Colonic mucosa (tissue), 4 donors: ENCODE data around the gene CPEB2. TPM values are rescaled to one million over a fixed set of nuclear protein-coding genes. Genes with fewer than 3 reads are reported as not detected.

Experiments
- DNase-seq: peaks from one replicate; pipeline ENCODE4 v3.0.0-alpha.2; 2020
- H3K27ac ChIP-seq: fragments of 200-600 bp; one replicate; pipeline ENCODE4 v1.8.0; 2021
- H3K27me3 ChIP-seq: fragments of 200-600 bp; one replicate; pipeline ENCODE4 v1.8.0; 2021
- H3K36me3 ChIP-seq: fragments of 200-600 bp; one replicate; pipeline ENCODE4 v1.8.0; 2021
- H3K4me1 ChIP-seq: fragments of 200-600 bp; one replicate; pipeline ENCODE4 v1.8.0; 2021; ENCODE audit warnings: mild to moderate bottlenecking
- H3K4me3 ChIP-seq: fragments of 200-600 bp; one replicate; pipeline ENCODE4 v1.8.0; 2021
- H3K9ac ChIP-seq, 2 donors: one replicate each; pipeline ENCODE4 v1.7.0; 2013; ENCODE audit warnings: control low read depth in 2 of 2, low read depth in 2 of 2, low read length in 2 of 2
- H3K9me3 ChIP-seq: fragments of 200-600 bp; one replicate; pipeline ENCODE4 v1.8.0; 2021
- intact Hi-C: fragments of 100-400 bp; cut with DNase I; formaldehyde crosslinking; loops from one replicate; pipeline ENCODE4 v1.14.1; 2022
- total RNA-seq, 2 donors: library from RNA; stranded (reverse); fragmentation: NEBNext Ultra II Directional in 1 of 2; extraction: Animal tissue kit (Norgen Biotek cat#: 25700) in 1 of 2; gene quantifications; one replicate each; pipeline ENCODE4 v1.2.1, GENCODE V29; 2021
- TF ChIP-seq, protein P1 (sequence below): fragments of 200-600 bp; IDR thresholded peaks from one replicate; pipeline ENCODE4 v1.8.0; 2022; ENCODE audit warnings: antibody characterized with exemption, mild to moderate bottlenecking
- donor health status: healthy.
- donor health status: DM: no; HTN: no; CAD: no.
- donor health status: DM: no; HTN: no; CAD: no.

Gene CPEB2
- total RNA-seq, 2 donors from 2014 or later, result 12.0 to 30.8 TPM

- no peaks in the 10 kb centered on the region for H3K4me1 ChIP-seq
- H3K9me3 ChIP-seq, result no peaks in the 10 kb centered on the region
- H3K9ac ChIP-seq, result no peak overlapping the region
- H3K27ac ChIP-seq, result no peak overlapping the region
- H3K36me3 ChIP-seq, result no peaks in the 10 kb centered on the region
- no peak overlapping the region for H3K4me3 ChIP-seq
- TF ChIP-seq, protein P1, sequence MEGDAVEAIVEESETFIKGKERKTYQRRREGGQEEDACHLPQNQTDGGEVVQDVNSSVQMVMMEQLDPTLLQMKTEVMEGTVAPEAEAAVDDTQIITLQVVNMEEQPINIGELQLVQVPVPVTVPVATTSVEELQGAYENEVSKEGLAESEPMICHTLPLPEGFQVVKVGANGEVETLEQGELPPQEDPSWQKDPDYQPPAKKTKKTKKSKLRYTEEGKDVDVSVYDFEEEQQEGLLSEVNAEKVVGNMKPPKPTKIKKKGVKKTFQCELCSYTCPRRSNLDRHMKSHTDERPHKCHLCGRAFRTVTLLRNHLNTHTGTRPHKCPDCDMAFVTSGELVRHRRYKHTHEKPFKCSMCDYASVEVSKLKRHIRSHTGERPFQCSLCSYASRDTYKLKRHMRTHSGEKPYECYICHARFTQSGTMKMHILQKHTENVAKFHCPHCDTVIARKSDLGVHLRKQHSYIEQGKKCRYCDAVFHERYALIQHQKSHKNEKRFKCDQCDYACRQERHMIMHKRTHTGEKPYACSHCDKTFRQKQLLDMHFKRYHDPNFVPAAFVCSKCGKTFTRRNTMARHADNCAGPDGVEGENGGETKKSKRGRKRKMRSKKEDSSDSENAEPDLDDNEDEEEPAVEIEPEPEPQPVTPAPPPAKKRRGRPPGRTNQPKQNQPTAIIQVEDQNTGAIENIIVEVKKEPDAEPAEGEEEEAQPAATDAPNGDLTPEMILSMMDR, result no peak
- H3K27me3 ChIP-seq, result no peaks in the 10 kb centered on the region
- intact Hi-C loops, result no loop called here
- no peak for DNase-seq
Measured at GRCh38 chr4:15020502-15021286, 18.4 kb downstream of the CPEB2 start.

DNA sequence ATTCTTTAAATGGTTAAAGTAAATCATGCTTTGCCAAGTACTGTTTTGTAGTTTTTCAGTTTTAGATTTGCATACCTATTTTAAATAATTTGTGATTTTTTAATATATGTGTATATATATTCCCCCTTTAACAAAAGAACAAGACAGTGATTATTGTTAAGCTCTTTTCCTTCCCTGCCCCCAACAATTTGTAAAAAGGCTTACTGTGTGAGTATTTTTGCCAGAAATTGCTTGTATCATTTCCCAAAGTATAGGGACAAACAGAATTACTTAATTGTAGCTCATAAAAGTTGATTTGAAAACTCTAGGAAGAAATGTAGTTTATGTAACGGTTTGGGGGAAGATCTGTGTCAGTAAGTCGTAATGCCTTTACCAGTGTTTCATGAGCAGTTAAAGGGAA is 19.0 kb downstream of the CPEB2 start:
- Histone ChIP-seq H3K27ac (no peak overlapping the region), H3K36me3 (no peaks in the 10 kb centered on the region), H3K9me3 (no peaks in the 10 kb centered on the region), H3K4me1 (no peaks in the 10 kb centered on the region), H3K27me3 (no peaks in the 10 kb centered on the region), H3K4me3 (no peak overlapping the region), H3K9ac (no peak overlapping the region)
- DNase-seq, result no peak
- TF ChIP-seq, protein P1, result no peak
- intact Hi-C loops, result no loop called here

- Histone ChIP-seq H3K4me1 (no peaks in the 10 kb centered on the region), H3K9ac (no peak overlapping the region), H3K27me3 (no peaks in the 10 kb centered on the region), H3K27ac (no peak overlapping the region), H3K4me3 (no peak overlapping the region), H3K36me3 (no peaks in the 10 kb centered on the region), H3K9me3 (no peaks in the 10 kb centered on the region)
- DNase-seq, result no peak
- intact Hi-C loops, result no loop called here
- TF ChIP-seq, protein P1, result no peak
Measured at GRCh38 chr4:15021946-15022345, 19.7 kb downstream of the CPEB2 start.

- Histone ChIP-seq H3K27me3 (no peaks in the 10 kb centered on the region), H3K9ac (no peak overlapping the region), H3K4me1 (no peaks in the 10 kb centered on the region), H3K27ac (no peak overlapping the region), H3K36me3 (no peaks in the 10 kb centered on the region), H3K4me3 (no peak overlapping the region), H3K9me3 (no peaks in the 10 kb centered on the region)
- intact Hi-C loops, result no loop called here
- TF ChIP-seq, protein P1, result no peak
- DNase-seq, result no peak
Measured at GRCh38 chr4:15024386-15024785, 22.1 kb downstream of the CPEB2 start.

- H3K9ac ChIP-seq, result no peak overlapping the region
- TF ChIP-seq, protein P1, result no peak
- H3K27me3 ChIP-seq, result no peaks in the 10 kb centered on the region
- no peak for DNase-seq
- H3K36me3 ChIP-seq, result no peaks in the 10 kb centered on the region
- intact Hi-C loops, result no loop called here
- no peaks in the 10 kb centered on the region for H3K9me3 ChIP-seq
- no peak overlapping the region for H3K27ac ChIP-seq
- H3K4me1 ChIP-seq, result no peaks in the 10 kb centered on the region
- H3K4me3 ChIP-seq, result no peak overlapping the region
Measured at GRCh38 chr4:15025693-15026092, 23.4 kb downstream of the CPEB2 start.
